Stimulated activated CD8-positive, alpha-beta memory T cell treated with anti-CD3 and anti-CD28 coated beads, Interleukin-4, amount 100 ng/mL, for 24 hours (primary cell): ENCODE measurements around the gene NFE2L1.
"Not testable (repeated sequence)": the region's sequence is repeated elsewhere in the genome, so short reads cannot be mapped to it uniquely, and the experiment has no call there.

Experiments
- DNase-seq: peaks from one replicate; pipeline ENCODE4 v3.0.0-alpha.2; 2020; ENCODE audit warnings: low read depth

The NFE2L1 gene

DNA sequence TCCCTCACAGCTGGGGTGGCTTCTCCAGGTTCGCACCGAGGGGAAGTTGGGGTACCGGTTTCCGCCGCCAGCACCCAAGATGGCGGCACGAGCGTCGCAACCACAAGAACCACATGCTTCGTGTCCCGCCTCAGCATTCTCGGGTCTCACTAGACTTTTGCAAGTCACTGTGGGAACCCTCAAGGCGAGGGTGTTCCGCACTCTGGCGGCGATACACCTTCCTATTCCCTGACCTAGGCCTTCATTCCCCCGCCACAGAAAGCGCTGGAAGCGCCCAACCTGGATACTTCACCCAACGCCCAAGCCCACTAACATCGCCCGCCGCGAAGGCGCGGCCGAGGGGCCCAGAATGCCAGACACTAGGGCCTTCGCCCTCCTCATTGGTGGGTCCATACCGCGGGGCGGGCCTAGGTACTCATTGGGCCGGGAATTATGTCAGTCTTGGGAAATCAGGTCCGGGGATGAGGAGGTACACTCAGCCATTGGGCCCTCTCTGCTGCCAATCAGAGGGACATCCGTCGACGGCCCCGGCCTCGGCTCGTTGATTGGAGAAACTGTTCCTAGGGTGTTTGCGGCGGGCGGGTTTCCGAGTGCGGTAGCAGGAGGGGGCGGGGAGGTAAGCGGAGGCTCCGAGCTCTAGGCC, at the start of gene NFE2L1:
TSS of gene NFE2L1 (plus strand) at position 619 of the 643 bp plus-strand sequence. CDS start 2,760 bp downstream, outside the sequence.
- peak; percentile 96 for DNase-seq

DNA sequence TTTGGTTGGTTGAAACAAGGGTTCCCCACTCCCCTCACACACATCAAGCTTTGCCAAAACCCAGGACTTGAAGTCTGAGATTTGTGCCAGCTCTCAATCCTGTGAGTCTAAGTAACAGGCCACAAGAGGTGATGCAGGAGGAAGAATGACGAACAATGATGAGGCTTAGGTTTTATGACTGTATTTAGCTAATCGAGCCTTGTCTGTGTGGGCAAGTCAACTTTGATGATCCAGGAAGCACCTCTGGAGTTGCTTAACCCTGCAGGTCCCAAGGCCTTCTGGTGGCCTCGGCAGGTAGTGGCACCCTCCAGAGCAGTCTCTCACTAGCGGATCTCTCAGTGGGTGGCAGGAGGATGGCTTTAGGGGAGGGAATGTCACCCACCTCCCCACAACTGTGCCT, 48.6 kb upstream of the NFE2L1 start:
- no peak for DNase-seq

DNA sequence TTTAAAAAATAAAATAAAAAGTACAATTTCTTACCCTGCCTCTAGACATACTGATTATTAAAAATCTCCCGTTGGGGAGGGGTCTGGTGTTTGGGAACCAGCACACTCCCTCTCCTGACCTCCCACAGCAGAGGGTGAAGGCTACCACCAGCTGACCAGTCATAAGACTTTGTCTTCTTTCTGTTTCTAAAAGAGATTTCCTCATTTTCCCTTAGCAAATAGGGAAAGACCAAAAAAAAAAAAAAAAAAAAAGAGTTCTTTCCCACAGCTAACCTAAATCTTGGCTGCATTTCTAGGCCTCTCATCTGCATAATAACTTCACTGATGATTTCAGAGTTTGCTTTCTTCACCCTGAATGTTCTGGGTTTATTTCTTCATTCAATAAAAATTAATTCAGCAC, 47.0 kb upstream of the NFE2L1 start:
- DNase-seq = no peak

GRCh38 chr17:48001657-48002056, 46.5 kb upstream of the NFE2L1 start:
- not testable (repeated sequence) for DNase-seq

DNA sequence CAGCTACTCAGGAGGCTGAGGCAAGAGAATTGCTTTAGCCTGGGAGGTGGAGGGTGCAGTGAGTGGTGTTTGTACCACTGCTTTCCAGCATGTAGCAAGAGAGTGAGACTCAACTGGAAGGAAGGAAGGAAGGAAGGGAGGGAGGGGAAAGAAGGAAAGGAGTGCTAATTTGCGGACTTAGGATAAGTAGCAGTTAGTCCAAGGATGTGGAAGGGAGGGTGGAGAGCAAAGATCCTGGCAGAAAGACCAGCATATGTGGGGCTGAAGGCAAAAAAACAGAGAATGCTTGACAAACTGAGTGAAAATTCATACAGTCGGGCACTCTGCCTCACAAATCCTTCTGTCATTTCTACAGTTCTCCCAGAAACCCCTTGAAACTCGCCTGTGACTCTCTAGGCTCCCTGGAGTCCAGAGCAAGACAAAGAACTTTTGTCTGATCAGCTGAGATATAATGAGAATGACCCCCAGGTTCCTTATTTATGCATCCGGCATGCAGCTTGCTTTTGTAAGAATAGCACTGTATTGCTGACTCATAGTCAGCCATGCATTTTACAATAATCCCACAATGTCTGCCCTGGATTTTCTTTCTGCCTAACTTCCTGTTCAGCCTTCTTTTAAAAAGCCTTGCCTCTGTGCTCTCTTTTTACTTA, 45.8 kb upstream of the NFE2L1 start:
- DNase-seq = no peak

- DNase-seq = no peak
These were observed 45.2 kb upstream of the NFE2L1 start for GRCh38 chr17:48002916-48003416.

GRCh38 chr17:48003417-48004151, 44.6 kb upstream of the NFE2L1 start:
- DNase-seq = no peak

GRCh38 chr17:48004983-48005382, 43.2 kb upstream of the NFE2L1 start:
- no peak for DNase-seq

GRCh38 chr17:48006936-48007709, 41.0 kb upstream of the NFE2L1 start:
- DNase-seq = no peak

GRCh38 chr17:48010193-48010592, 38.0 kb upstream of the NFE2L1 start:
- DNase-seq = no peak

GRCh38 chr17:48011405-48012150, 36.6 kb upstream of the NFE2L1 start:
- no peak for DNase-seq

GRCh38 chr17:48012151-48012520, 36.0 kb upstream of the NFE2L1 start:
- peak; percentile 41 for DNase-seq

DNA sequence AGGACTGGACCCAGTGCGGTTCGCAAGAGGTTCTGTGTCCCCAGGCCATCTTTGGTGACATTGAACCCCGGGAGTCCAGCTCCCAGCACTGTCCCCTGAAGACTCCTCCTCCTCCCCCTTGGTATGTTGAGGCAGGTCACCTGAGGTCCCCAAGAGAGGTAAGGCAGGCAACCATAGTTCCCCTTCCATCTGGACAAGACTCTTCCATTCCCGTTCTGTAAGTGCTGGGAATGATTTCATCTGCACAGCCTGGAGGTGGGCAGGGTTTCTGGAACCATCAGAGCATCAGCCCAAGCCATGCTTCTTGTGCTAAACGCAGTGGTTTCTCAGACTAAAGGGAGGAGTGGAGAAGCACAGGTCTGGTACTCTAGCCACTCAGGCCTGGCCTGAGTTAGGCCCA, 35.5 kb upstream of the NFE2L1 start:
- DNase-seq = no peak

GRCh38 chr17:48013876-48014594, 34.1 kb upstream of the NFE2L1 start:
- no peak for DNase-seq

GRCh38 chr17:48014595-48015111, 33.5 kb upstream of the NFE2L1 start:
- no peak for DNase-seq

GRCh38 chr17:48016112-48016511, 32.0 kb upstream of the NFE2L1 start:
- no peak for DNase-seq

- DNase-seq = not testable (repeated sequence)
These were observed 30.4 kb upstream of the NFE2L1 start for GRCh38 chr17:48017817-48018158.

- no peak for DNase-seq
These were observed 26.2 kb upstream of the NFE2L1 start for GRCh38 chr17:48021934-48022333.

DNA sequence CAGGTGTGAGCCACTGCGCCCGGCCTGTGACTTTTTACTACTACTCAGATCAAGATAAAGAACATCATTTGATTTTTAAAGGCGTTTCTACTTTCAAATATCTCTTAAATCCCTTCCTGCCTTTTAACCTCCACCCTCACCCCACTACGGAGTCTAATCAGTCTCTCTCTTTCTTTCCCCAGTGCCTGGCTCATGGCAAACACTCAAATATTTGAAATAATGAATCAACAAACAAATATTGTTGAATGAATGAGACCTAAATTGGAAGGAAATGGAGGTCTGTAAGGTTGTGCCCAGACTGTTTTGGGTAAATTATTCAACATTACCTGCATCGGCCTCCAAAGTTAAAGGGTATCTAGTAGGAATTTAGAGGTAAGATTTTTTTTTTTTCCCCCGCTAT, 25.3 kb upstream of the NFE2L1 start:
- no peak for DNase-seq

- peak; percentile 34 for DNase-seq
These were observed 24.6 kb upstream of the NFE2L1 start for GRCh38 chr17:48023400-48024148.
